ENCODE results near the gene DNAH2.

DNA sequence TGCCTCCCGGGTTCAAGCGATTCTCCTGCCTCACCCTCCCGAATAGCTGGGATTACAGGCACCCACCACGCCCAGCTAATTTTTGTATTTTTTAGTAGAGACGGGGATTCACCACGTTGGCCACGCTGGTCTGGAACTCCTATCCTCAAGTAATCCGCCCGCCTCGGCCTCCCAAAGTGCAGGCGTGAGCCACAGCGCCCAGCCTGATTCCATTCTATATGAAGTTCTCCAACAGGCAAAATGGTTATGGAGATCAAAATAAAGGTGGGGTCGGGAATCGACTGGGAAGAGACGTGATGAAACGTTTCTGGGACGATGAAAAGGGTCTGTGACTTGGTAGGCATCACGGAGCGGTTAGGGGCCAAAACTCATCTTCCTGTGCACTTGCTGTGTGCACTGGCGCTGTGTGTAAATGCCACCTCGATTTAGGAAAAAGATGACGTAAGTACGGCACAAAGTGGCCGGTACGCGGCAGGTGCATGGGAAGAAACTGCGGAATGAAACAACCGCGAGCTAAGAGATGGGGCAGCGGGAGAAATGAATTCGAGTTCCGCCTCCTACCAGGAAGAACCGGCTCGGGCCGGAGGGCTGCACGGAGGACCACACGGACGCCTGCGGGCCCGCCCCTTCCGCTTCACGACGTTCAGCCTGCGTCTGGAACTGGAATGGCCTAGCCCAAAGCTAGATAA lies 31.9 kb upstream of the DNAH2 start:
- TF ChIP-seq, protein P1, sequence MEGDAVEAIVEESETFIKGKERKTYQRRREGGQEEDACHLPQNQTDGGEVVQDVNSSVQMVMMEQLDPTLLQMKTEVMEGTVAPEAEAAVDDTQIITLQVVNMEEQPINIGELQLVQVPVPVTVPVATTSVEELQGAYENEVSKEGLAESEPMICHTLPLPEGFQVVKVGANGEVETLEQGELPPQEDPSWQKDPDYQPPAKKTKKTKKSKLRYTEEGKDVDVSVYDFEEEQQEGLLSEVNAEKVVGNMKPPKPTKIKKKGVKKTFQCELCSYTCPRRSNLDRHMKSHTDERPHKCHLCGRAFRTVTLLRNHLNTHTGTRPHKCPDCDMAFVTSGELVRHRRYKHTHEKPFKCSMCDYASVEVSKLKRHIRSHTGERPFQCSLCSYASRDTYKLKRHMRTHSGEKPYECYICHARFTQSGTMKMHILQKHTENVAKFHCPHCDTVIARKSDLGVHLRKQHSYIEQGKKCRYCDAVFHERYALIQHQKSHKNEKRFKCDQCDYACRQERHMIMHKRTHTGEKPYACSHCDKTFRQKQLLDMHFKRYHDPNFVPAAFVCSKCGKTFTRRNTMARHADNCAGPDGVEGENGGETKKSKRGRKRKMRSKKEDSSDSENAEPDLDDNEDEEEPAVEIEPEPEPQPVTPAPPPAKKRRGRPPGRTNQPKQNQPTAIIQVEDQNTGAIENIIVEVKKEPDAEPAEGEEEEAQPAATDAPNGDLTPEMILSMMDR (IDR thresholded peaks at IDR 0.05 in 2 of 3, conservative IDR thresholded peaks at IDR 0.05 in 1 of 3; ENCODE audit: borderline replicate concordance in 1 of 3, insufficient read depth in 1 of 3, low read depth in 2 of 3, low read length in 2 of 3), result no peak
- TF ChIP-seq SIN3A (IDR thresholded peaks at IDR 0.05; ENCODE audit: low read depth) (peak; percentile 71), ZFX (IDR thresholded peaks at IDR 0.05) (no peak), ATF3 (IDR thresholded peaks at IDR 0.05) (no peak), POLR2AphosphoS5 (IDR thresholded peaks at IDR 0.05; ENCODE audit: low read depth, low read length) (peak; percentile 87), REST (IDR thresholded peaks at IDR 0.05; ENCODE audit: low read depth) (no peak), POLR2A (IDR thresholded peaks at IDR 0.05; ENCODE audit: borderline replicate concordance, extremely low read depth, insufficient read depth, insufficient read length) (no peak), EZH2 (IDR thresholded peaks at IDR 0.05) (no peak), EZH2phosphoT487 (IDR thresholded peaks at IDR 0.05; ENCODE audit: borderline replicate concordance) (no peak)
- TF ChIP-seq, protein P2, sequence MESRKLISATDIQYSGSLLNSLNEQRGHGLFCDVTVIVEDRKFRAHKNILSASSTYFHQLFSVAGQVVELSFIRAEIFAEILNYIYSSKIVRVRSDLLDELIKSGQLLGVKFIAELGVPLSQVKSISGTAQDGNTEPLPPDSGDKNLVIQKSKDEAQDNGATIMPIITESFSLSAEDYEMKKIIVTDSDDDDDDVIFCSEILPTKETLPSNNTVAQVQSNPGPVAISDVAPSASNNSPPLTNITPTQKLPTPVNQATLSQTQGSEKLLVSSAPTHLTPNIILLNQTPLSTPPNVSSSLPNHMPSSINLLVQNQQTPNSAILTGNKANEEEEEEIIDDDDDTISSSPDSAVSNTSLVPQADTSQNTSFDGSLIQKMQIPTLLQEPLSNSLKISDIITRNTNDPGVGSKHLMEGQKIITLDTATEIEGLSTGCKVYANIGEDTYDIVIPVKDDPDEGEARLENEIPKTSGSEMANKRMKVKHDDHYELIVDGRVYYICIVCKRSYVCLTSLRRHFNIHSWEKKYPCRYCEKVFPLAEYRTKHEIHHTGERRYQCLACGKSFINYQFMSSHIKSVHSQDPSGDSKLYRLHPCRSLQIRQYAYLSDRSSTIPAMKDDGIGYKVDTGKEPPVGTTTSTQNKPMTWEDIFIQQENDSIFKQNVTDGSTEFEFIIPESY (IDR thresholded peaks at IDR 0.05; ENCODE audit: extremely low read depth, insufficient replicate concordance, low read length), result no peak
